IPS-11a (cell line): ENCODE measurements around the gene SDHAF2.

Experiments used
- H3K4me3 ChIP-seq: one replicate; pipeline ENCODE4 v1.5.1; 2013; ENCODE audit warnings: low read depth, low read length, control low read depth

SDHAF2 gene

DNA sequence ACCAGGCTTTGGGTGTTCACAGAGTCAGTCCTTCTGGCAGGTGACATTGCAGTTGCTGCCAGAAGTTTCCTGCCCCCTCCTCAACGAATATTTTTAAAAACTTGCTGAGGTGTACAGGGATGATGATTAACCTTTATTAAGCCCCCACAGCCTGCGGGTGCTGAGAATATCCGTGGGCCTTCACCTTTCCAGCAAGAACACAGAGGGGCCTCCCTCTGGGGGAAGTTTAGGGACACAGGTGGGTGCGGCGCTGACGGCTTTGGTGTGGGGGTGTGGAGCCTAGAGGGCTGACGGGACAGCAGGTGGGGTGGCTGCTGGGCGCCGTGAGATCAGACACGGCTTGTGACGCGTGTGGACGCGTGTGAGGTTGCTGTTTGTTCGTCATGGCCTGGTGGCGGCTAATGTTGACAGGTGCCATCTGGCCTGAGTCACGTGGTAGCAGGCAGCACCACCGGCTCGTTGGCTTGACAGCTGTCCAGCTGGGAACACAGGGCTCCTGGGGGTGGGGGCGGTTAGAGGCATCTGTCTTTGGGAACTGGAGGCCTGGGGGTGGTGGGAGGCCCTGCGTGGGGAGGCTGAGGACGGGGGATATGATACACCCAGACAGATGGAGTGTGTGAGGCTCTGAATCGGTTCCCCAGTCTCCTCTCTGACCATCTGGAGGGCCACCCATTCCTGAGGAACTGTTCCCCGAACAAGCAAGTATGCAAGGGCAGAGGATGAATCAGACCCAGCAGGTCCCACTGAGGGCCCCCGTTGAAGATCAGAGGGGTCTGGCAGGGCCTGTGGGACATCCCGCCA, 66.1 kb downstream of the SDHAF2 start:
- H3K4me3 ChIP-seq: no peak overlapping the region
